ENCODE data around the gene OR11G2. TPM values are rescaled to one million over a fixed set of nuclear protein-coding genes. Genes with fewer than 3 reads are reported as not detected.
"Not testable (repeated sequence)": the region's sequence is repeated elsewhere in the genome, so short reads cannot be mapped to it uniquely, and the experiment has no call there.

The OR11G2 gene
- total RNA-seq, 1 donor from 2014 or later = not detected

- intact Hi-C loops (cut with DNase I) = no loop called here
- no peak for DNase-seq (ENCODE audit: low spot score)
Observed at GRCh38 chr14:20215196-20215595, 24.5 kb downstream of the OR11G2 start.

- intact Hi-C loops (cut with DNase I) = no loop called here
- no peak for DNase-seq (ENCODE audit: low spot score)
Observed at GRCh38 chr14:20219033-20219432, 28.3 kb downstream of the OR11G2 start.

GRCh38 chr14:20223410-20223809 lies 32.7 kb downstream of the OR11G2 start, which contains the start of gene OR11H6:
Gene OR11H6, plus strand, starts transcription at chr14:20223710. Its CDS starts 0 bp downstream, at chr14:20223710.
- intact Hi-C loops (cut with DNase I) = no loop called here
- no peak for DNase-seq (ENCODE audit: low spot score)

- intact Hi-C loops (cut with DNase I) = no loop called here
- no peak for DNase-seq (ENCODE audit: low spot score)
Observed at GRCh38 chr14:20228681-20229080, 38.0 kb downstream of the OR11G2 start, which contains the start of gene OR11H7. Gene OR11H7, plus strand, starts transcription at chr14:20228981.

GRCh38 chr14:20235415-20235814 lies 44.7 kb downstream of the OR11G2 start:
- intact Hi-C loops (cut with DNase I); DNase-seq (ENCODE audit: low spot score): not testable (repeated sequence)

- DNase-seq (ENCODE audit: low spot score) = no peak
- intact Hi-C loops (cut with DNase I) = no loop called here
Observed at GRCh38 chr14:20247646-20248246, 57.0 kb downstream of the OR11G2 start.

Other genes with a start within 250 kb of the OR11G2 start
- not detected for gene OR4K15, start 215.3 kb upstream of the OR11G2 start, total RNA-seq
- gene OR4Q2, start 188.7 kb upstream of the OR11G2 start, total RNA-seq = not detected
- not detected for gene OR4K14, start 171.6 kb upstream of the OR11G2 start, total RNA-seq
- gene OR4K13, start 154.9 kb upstream of the OR11G2 start, total RNA-seq = not detected
- gene OR4L1, start 130.9 kb upstream of the OR11G2 start, total RNA-seq = not detected
- gene OR4K17, start 80.2 kb upstream of the OR11G2 start, total RNA-seq = not detected
- not detected for gene OR4N5, start 52.1 kb upstream of the OR11G2 start, total RNA-seq
- not detected for gene OR11H6, start 32.8 kb downstream of the OR11G2 start, total RNA-seq
- not detected for gene OR11H7, start 38.1 kb downstream of the OR11G2 start, total RNA-seq
- not detected for gene OR11H4, start 48.4 kb downstream of the OR11G2 start, total RNA-seq
- 11.1 TPM for gene TTC5, start 115.1 kb downstream of the OR11G2 start, total RNA-seq
- gene CCNB1IP1, start 142.4 kb downstream of the OR11G2 start, total RNA-seq = 61.3 TPM
- gene PARP2, start 152.7 kb downstream of the OR11G2 start, total RNA-seq = 15.2 TPM
- 15.7 TPM for gene TEP1, start 222.6 kb downstream of the OR11G2 start, total RNA-seq
- 0.35 TPM for gene KLHL33, start 245.3 kb downstream of the OR11G2 start, total RNA-seq

All from cardiac septum (tissue), 1 donor.